Neural cell (in vitro differentiated cells): ENCODE measurements around the gene MCFD2. TPM values are rescaled to one million over a fixed set of nuclear protein-coding genes. Genes with fewer than 3 reads are reported as not detected.

Source experiments
- H2AFZ ChIP-seq: fragments of 200-600, 300-800 bp; sonication (generic), shearing (Covaris generic); 2 replicates; pipeline ENCODE4 v1.6.0; 2014; ENCODE audit warnings: low read depth, mild to moderate bottlenecking, antibody characterized with exemption, low read length, moderate library complexity
- H3F3A ChIP-seq: fragments of 200-600 bp; shearing (Covaris generic); 2 replicates; pipeline ENCODE4 v1.6.1; 2016; ENCODE audit warnings: mild to moderate bottlenecking, moderate library complexity, mixed read lengths, antibody characterized with exemption, low read length; ENCODE audit not compliant: insufficient read depth, poor library complexity, severe bottlenecking
- H3K27ac ChIP-seq: fragments of 200-600, 300-800 bp; sonication (generic), shearing (Covaris generic); 2 replicates; pipeline ENCODE4 v1.5.1; 2014; ENCODE audit warnings: mild to moderate bottlenecking, low read length, moderate library complexity
- H3K27me3 ChIP-seq: fragments of 300-800, 200-600 bp; sonication (generic), shearing (Covaris generic); 2 replicates; pipeline ENCODE4 v1.6.0; 2014; ENCODE audit warnings: mild to moderate bottlenecking, low read depth, low read length, moderate library complexity; ENCODE audit not compliant: insufficient read depth
- H3K36me3 ChIP-seq: fragments of 300-800, 200-600 bp; sonication (generic), shearing (Covaris generic); 2 replicates; pipeline ENCODE4 v1.5.1; 2014; ENCODE audit warnings: mild to moderate bottlenecking, antibody characterized with exemption, low read length, moderate library complexity; ENCODE audit not compliant: insufficient read depth
- H3K4me2 ChIP-seq: fragments of 300-800, 200-600 bp; sonication (generic), shearing (Covaris generic); 2 replicates; pipeline ENCODE4 v1.6.0; 2014; ENCODE audit warnings: mild to moderate bottlenecking, low read length
- H3K4me3 ChIP-seq: fragments of 300-800, 200-600 bp; sonication (generic), shearing (Covaris generic); 2 replicates; pipeline ENCODE4 v1.5.1; 2014; ENCODE audit warnings: mild to moderate bottlenecking, low read length, moderate library complexity
- H3K79me2 ChIP-seq: fragments of 200-600 bp; shearing (Covaris generic); replicated peaks from 2 replicates; pipeline ENCODE4 v1.6.0; 2014; ENCODE audit warnings: mild to moderate bottlenecking, low read length, moderate library complexity; ENCODE audit not compliant: insufficient read depth
- H3K9ac ChIP-seq: fragments of 300-800, 200-600 bp; sonication (generic), shearing (Covaris generic); 2 replicates; pipeline ENCODE4 v1.6.1; 2016; ENCODE audit warnings: mild to moderate bottlenecking, low read length, mixed read lengths
- H3K9me2 ChIP-seq: fragments of 200-600 bp; shearing (Covaris generic); 2 replicates; pipeline ENCODE4 v1.6.1; 2016; ENCODE audit warnings: mild to moderate bottlenecking, low read length, mixed read lengths; ENCODE audit not compliant: insufficient read depth
- H3K9me3 ChIP-seq: fragments of 200-600, 300-800 bp; sonication (generic), shearing (Covaris generic); 2 replicates; pipeline ENCODE4 v1.6.1; 2016; ENCODE audit warnings: mild to moderate bottlenecking, mixed run types, low read length, moderate library complexity, mixed read lengths
- H4K20me1 ChIP-seq: fragments of 200-600 bp; shearing (Covaris generic); 2 replicates; pipeline ENCODE4 v1.6.1; 2016; ENCODE audit warnings: mild to moderate bottlenecking, mixed run types; ENCODE audit not compliant: insufficient read depth
- CTCF ChIP-seq: fragments of 450-650 bp; IDR thresholded peaks from 2 replicates; pipeline ENCODE4 v1.5.1; 2014; ENCODE audit warnings: antibody characterized with exemption, mild to moderate bottlenecking, moderate library complexity; ENCODE audit not compliant: poor library complexity, severe bottlenecking
- EP300 ChIP-seq: fragments of 450-650 bp; conservative IDR thresholded peaks from 2 replicates; pipeline ENCODE4 v1.6.1; 2014; ENCODE audit warnings: antibody characterized with exemption, mild to moderate bottlenecking, moderate library complexity; ENCODE audit not compliant: poor library complexity, severe bottlenecking
- EZH2 ChIP-seq: fragments of 200-600, 300-800 bp; shearing (Covaris generic), sonication (generic); IDR thresholded peaks from 2 replicates; pipeline ENCODE4 v1.6.1; 2014; ENCODE audit warnings: antibody characterized with exemption, low read length, borderline replicate concordance, mild to moderate bottlenecking; ENCODE audit not compliant: insufficient read depth, poor library complexity, severe bottlenecking
- MXI1 ChIP-seq: fragments of 450-650 bp; conservative IDR thresholded peaks from 2 replicates; pipeline ENCODE4 v1.6.1; 2014; ENCODE audit warnings: antibody characterized with exemption, mild to moderate bottlenecking; ENCODE audit not compliant: poor library complexity, severe bottlenecking
- POLR2AphosphoS5 ChIP-seq: IDR thresholded peaks from 2 replicates; pipeline ENCODE4 v1.6.1; 2012
- RAD21 ChIP-seq: fragments of 450-650 bp; conservative IDR thresholded peaks from 2 replicates; pipeline ENCODE4 v1.6.1; 2014; ENCODE audit warnings: antibody characterized with exemption, mild to moderate bottlenecking, moderate library complexity
- REST ChIP-seq: IDR thresholded peaks from 2 replicates; pipeline ENCODE4 v1.6.1; 2012; ENCODE audit warnings: borderline replicate concordance
- SMC3 ChIP-seq: fragments of 450-650 bp; conservative IDR thresholded peaks from 2 replicates; pipeline ENCODE4 v1.6.1; 2014; ENCODE audit warnings: antibody characterized with exemption, mild to moderate bottlenecking, moderate library complexity; ENCODE audit not compliant: poor library complexity
- TAF1 ChIP-seq: IDR thresholded peaks from 2 replicates; pipeline ENCODE4 v1.6.1; 2012; ENCODE audit warnings: low read depth
- polyA plus RNA-seq: library from polyadenylated mRNA; depleted of rRNA; stranded (reverse); fragments of >200 nt; gene quantifications from 2 replicates; pipeline ENCODE4 v1.2.3, GENCODE V29; 2014

MCFD2 gene
- polyA plus RNA-seq, 1 donor from 2014 or later: 78.8 TPM

- no peaks in the 10 kb centered on the region for H3K9me2 ChIP-seq
- no peaks in the 10 kb centered on the region for H3K27me3 ChIP-seq
- no peak for TF ChIP-seq TAF1
- TF ChIP-seq MXI1: no peak
- no peak for TF ChIP-seq POLR2AphosphoS5
- TF ChIP-seq RAD21: no peak
- TF ChIP-seq EP300: no peak
- no peak for TF ChIP-seq SMC3
- peak overlapping the region; percentile 100 for H3K4me3 ChIP-seq
- peak overlapping the region; percentile 99 for H3K4me2 ChIP-seq
- H2AFZ ChIP-seq: no peak overlapping the region
- no peaks in the 10 kb centered on the region for H3K9me3 ChIP-seq
- H3K36me3 ChIP-seq: no peaks in the 10 kb centered on the region
- H3K9ac ChIP-seq: no peak overlapping the region
- H4K20me1 ChIP-seq: no peaks in the 10 kb centered on the region
- peaks cover 31% of the 10 kb centered on the region for H3K79me2 ChIP-seq
- no peak overlapping the region for H3K27ac ChIP-seq
- no peaks in the 10 kb centered on the region for H3F3A ChIP-seq
These were observed 1.9 kb downstream of the MCFD2 start for GRCh38 chr2:46913471-46914381.

GRCh38 chr2:46909771-46910419 is 5.7 kb downstream of the MCFD2 start:
- H4K20me1 ChIP-seq: no peaks in the 10 kb centered on the region
- no peak overlapping the region for H2AFZ ChIP-seq
- peaks cover 25% of the 10 kb centered on the region for H3K79me2 ChIP-seq
- H3K36me3 ChIP-seq: no peaks in the 10 kb centered on the region
- no peak overlapping the region for H3K4me3 ChIP-seq
- TF ChIP-seq SMC3 (no peak), EZH2 (no peak), CTCF (no peak), TAF1 (no peak), MXI1 (no peak), REST (no peak), POLR2AphosphoS5 (no peak), EP300 (no peak), RAD21 (no peak)
- no peaks in the 10 kb centered on the region for H3F3A ChIP-seq
- H3K27ac ChIP-seq: no peak overlapping the region
- no peaks in the 10 kb centered on the region for H3K9me2 ChIP-seq
- H3K4me2 ChIP-seq: no peak overlapping the region
- H3K27me3 ChIP-seq: no peaks in the 10 kb centered on the region
- H3K9me3 ChIP-seq: no peaks in the 10 kb centered on the region
- H3K9ac ChIP-seq: no peak overlapping the region
